SK-N-SH (cell line): ENCODE measurements around the gene TET2. TPM values are rescaled to one million over a fixed set of nuclear protein-coding genes. Genes with fewer than 3 reads are reported as not detected.

ENCODE experiments used
- CTCF ChIA-PET: fragments of 300-600, 350-600 bp; formaldehyde crosslinking; extraction: SDS; loops from one replicate; lab custom pipeline; 2021; lab: Yijun Ruan, JAX
- POLR2A ChIA-PET: fragments of 350-600 bp; sonication (Branson Sonifier 250); formaldehyde crosslinking; extraction: SDS; loops from one replicate; lab custom pipeline; 2020; ENCODE audit warnings: antibody characterized with exemption, inconsistent platforms; lab: Yijun Ruan, JAX
- DNase-seq: peaks from one replicate; pipeline ENCODE4 v3.0.0; 2012
- H2AFZ ChIP-seq: fragments of 200-600 bp; sonication (generic); 2 replicates; pipeline ENCODE4 v1.8.1; 2016; ENCODE audit warnings: antibody characterized with exemption, mild to moderate bottlenecking, low read depth
- H3F3A ChIP-seq: fragments of 200-600 bp; sonication (generic); replicated peaks from 2 replicates; pipeline ENCODE3; 2016; ENCODE audit warnings: antibody characterized with exemption, mild to moderate bottlenecking; ENCODE audit not compliant: insufficient read depth
- H3K27ac ChIP-seq, 2 experiments: fragments of 200-500 bp in 1 of 2; fragments of 200-600 bp in 1 of 2; sonication (Bioruptor generic) in 1 of 2; sonication (generic), shearing (Covaris generic) in 1 of 2; 2 replicates each; pipeline versions ENCODE4 v1.5.1 to v1.6.1; 2014 to 2016; ENCODE audit warnings: low read depth in 2 of 2, inconsistent platforms in 1 of 2, low read length in 1 of 2, mild to moderate bottlenecking in 1 of 2, mixed read lengths in 1 of 2
- H3K27me3 ChIP-seq: fragments of 200-600 bp; sonication (generic), shearing (Covaris generic); 2 replicates; pipeline ENCODE4 v1.6.1; 2016; ENCODE audit warnings: mixed run types; ENCODE audit not compliant: insufficient read depth
- H3K36me3 ChIP-seq, 2 experiments: fragments of 200-500 bp in 1 of 2; fragments of 200-600 bp in 1 of 2; sonication (Bioruptor generic) in 1 of 2; sonication (generic) in 1 of 2; replicated peaks in 1 of 2; 2 replicates each; pipeline versions ENCODE3 to v1.5.1; 2014 to 2016; ENCODE audit warnings: low read length in 1 of 2, mild to moderate bottlenecking in 1 of 2; ENCODE audit not compliant: insufficient read depth in 2 of 2, control insufficient read depth in 1 of 2
- H3K4me1 ChIP-seq, 2 experiments: fragments of 200-500 bp in 1 of 2; fragments of 200-600 bp in 1 of 2; sonication (Bioruptor generic) in 1 of 2; sonication (generic), shearing (Covaris generic) in 1 of 2; 2 replicates each; pipeline versions ENCODE4 v1.5.1 to v1.6.1; 2014 to 2016; ENCODE audit warnings: low read depth in 1 of 2, low read length in 1 of 2, mixed run types in 1 of 2; ENCODE audit not compliant: insufficient read depth in 2 of 2, control insufficient read depth in 1 of 2
- H3K4me2 ChIP-seq: fragments of 200-600 bp; sonication (generic), shearing (Covaris generic); 2 replicates; pipeline ENCODE4 v1.6.1; 2017; ENCODE audit warnings: mixed run types
- H3K4me3 ChIP-seq, 2 experiments: fragments of 200-500 bp in 1 of 2; fragments of 200-600 bp in 1 of 2; sonication (Bioruptor generic) in 1 of 2; sonication (generic), shearing (Covaris generic) in 1 of 2; 2 replicates each; pipeline versions ENCODE4 v1.5.1 to v1.8.1; 2014 to 2016; ENCODE audit warnings: low read depth in 2 of 2, inconsistent platforms in 1 of 2, low read length in 1 of 2, mild to moderate bottlenecking in 1 of 2, mixed read lengths in 1 of 2, moderate library complexity in 1 of 2
- H3K79me2 ChIP-seq: fragments of 200-600 bp; sonication (generic); 2 replicates; pipeline ENCODE4 v1.8.1; 2017; ENCODE audit warnings: mild to moderate bottlenecking; ENCODE audit not compliant: insufficient read depth
- H3K9ac ChIP-seq: fragments of 200-600 bp; sonication (generic); 2 replicates; pipeline ENCODE4 v1.6.1; 2017; ENCODE audit warnings: mixed run types
- H3K9me2 ChIP-seq: fragments of 200-600 bp; sonication (generic); 2 replicates; pipeline ENCODE4 v1.6.1; 2017; ENCODE audit warnings: mixed run types
- H3K9me3 ChIP-seq: fragments of 200-600 bp; sonication (generic); 2 replicates; pipeline ENCODE4 v1.6.1; 2017; ENCODE audit warnings: mixed run types, mild to moderate bottlenecking, moderate library complexity
- H4K20me1 ChIP-seq: fragments of 200-600 bp; sonication (generic); 2 replicates; pipeline ENCODE4 v1.6.1; 2017; ENCODE audit warnings: mild to moderate bottlenecking, mixed run types; ENCODE audit not compliant: insufficient read depth
- CHD2 ChIP-seq: fragments of 150-350 bp; IDR thresholded peaks from 2 replicates; pipeline ENCODE4 v1.6.1; 2018; ENCODE audit warnings: low read length; ENCODE audit not compliant: partially characterized antibody
- ELF1 ChIP-seq: IDR thresholded peaks from 2 replicates; pipeline ENCODE4 v1.4.0; 2012
- EZH2phosphoT487 ChIP-seq: fragments of 200-600 bp; sonication (generic); IDR thresholded peaks from 2 replicates; pipeline ENCODE4 v1.6.1; 2017; ENCODE audit warnings: low read depth, mixed run types, mild to moderate bottlenecking, antibody characterized with exemption, moderate library complexity, borderline replicate concordance
- FOXJ3 ChIP-seq: sonication (generic); formaldehyde crosslinking; IDR thresholded peaks from 2 replicates; pipeline ENCODE4 v1.5.1; 2020; ENCODE audit warnings: mild to moderate bottlenecking, missing genetic modification reagents
- GATA2 ChIP-seq: sonication (generic); formaldehyde crosslinking; IDR thresholded peaks from 2 replicates; pipeline ENCODE4 v1.5.0; 2020; ENCODE audit warnings: mild to moderate bottlenecking, missing genetic modification reagents
- MEF2A ChIP-seq: IDR thresholded peaks from 2 replicates; pipeline ENCODE4 v1.4.0; 2012; ENCODE audit warnings: low read depth, borderline replicate concordance
- NFIC ChIP-seq: IDR thresholded peaks from 2 replicates; pipeline ENCODE4 v1.4.0; 2012; ENCODE audit warnings: borderline replicate concordance
- NRF1 ChIP-seq: IDR thresholded peaks from 2 replicates; pipeline ENCODE4 v1.6.1; 2012; ENCODE audit warnings: low read depth, mild to moderate bottlenecking, low read length
- POLR2AphosphoS5 ChIP-seq: IDR thresholded peaks from 2 replicates; pipeline ENCODE4 v1.6.1; 2012; ENCODE audit warnings: low read depth, low read length
- RAD21 ChIP-seq: IDR thresholded peaks from 2 replicates; pipeline ENCODE4 v1.6.1; 2012; ENCODE audit warnings: mild to moderate bottlenecking, low read length
- RCOR1 ChIP-seq: fragments of 150-350 bp; IDR thresholded peaks from 2 replicates; pipeline ENCODE4 v1.6.1; 2017; ENCODE audit warnings: antibody characterized with exemption, low read length
- RXRA ChIP-seq: IDR thresholded peaks from 2 replicates; pipeline ENCODE4 v1.4.0; 2012; ENCODE audit warnings: low read depth, mild to moderate bottlenecking, borderline replicate concordance
- SIN3A ChIP-seq: IDR thresholded peaks from 2 replicates; pipeline ENCODE4 v1.6.1; 2012; ENCODE audit warnings: low read depth, mild to moderate bottlenecking, low read length, moderate library complexity, borderline replicate concordance
- YY1 ChIP-seq: IDR thresholded peaks from 2 replicates; pipeline ENCODE4 v1.4.0; 2012; ENCODE audit warnings: low read depth, mild to moderate bottlenecking
- WGBS: methylation state at CpG from one replicate; pipeline ENCODE4 v1.1.6; 2017; ENCODE audit warnings: low lambda C conversion rate; 5-methylcytosine and 5-hydroxymethylcytosine counted together
- polyA plus RNA-seq, 3 experiments: library from polyadenylated mRNA; depleted of rRNA; stranded (reverse); fragments of >200 nt; gene quantifications; 2 replicates each; pipeline ENCODE4 v1.2.3, GENCODE V29; 2012
- TF ChIP-seq, protein P1 (sequence below): fragments of 150-350 bp; IDR thresholded peaks from 2 replicates; pipeline ENCODE4 v1.6.1; 2017; ENCODE audit warnings: antibody characterized with exemption, low read length, low read depth, borderline replicate concordance
- TF ChIP-seq, protein P2 (sequence below): IDR thresholded peaks from 2 replicates; pipeline ENCODE4 v1.6.1; 2012; ENCODE audit warnings: mild to moderate bottlenecking, low read depth, low read length, moderate library complexity
- TF ChIP-seq, protein P3 (sequence below): fragments of 150-350 bp; IDR thresholded peaks from 2 replicates; pipeline ENCODE4 v1.6.1; 2016; ENCODE audit warnings: mild to moderate bottlenecking, low read depth, low read length
- TF ChIP-seq, protein P4 (sequence below): IDR thresholded peaks from 2 replicates; pipeline ENCODE4 v1.4.0; 2012; ENCODE audit warnings: low read depth
- TF ChIP-seq, protein P5 (sequence below): IDR thresholded peaks from 2 replicates; pipeline ENCODE4; 2012

TET2 gene
- polyA plus RNA-seq, 1 of the 3 experiments (the other 2 are of a cell fraction), result 3.5 TPM

DNA sequence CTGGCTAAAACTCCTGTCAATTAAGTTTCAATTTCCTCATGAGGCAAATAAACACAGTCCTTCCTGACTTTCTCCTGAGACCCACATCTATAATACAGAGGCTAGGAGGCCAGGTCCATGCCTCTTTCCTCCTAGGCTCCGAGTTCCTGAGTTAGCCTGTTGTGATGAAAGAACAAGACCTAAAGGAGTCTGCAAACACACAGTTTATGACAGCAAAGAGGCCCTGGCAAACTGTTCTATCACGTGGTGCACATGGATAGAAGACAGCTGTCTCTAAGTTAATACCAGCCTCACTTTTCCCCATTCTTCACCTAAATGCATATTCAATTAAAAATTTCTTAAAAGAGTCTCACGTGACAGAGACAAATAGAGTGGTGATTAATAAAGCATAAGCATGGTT is 145.2 kb downstream of the TET2 start:
- Histone ChIP-seq H4K20me1 (no peaks in the 10 kb centered on the region), H3K9me2 (no peaks in the 10 kb centered on the region), H3K9me3 (no peaks in the 10 kb centered on the region), H3K27me3 (no peaks in the 10 kb centered on the region), H3K79me2 (no peaks in the 10 kb centered on the region), H2AFZ (no peak overlapping the region), H3K27ac (no peak overlapping the region), H3K9ac (no peak overlapping the region), H3K4me3 (no peak overlapping the region), H3K36me3 (no peaks in the 10 kb centered on the region), H3K4me2 (no peak overlapping the region), H3F3A (no peaks in the 10 kb centered on the region), H3K4me1 (no peaks in the 10 kb centered on the region)
- POLR2A ChIA-PET, result no interaction called here
- no peak for DNase-seq
- CTCF ChIA-PET, result interaction anchor here (1.0 kb wide), 1 partner anchor 14 kb away, joined by 3 read pairs; no protein-coding TSS in a partner anchor
- TF ChIP-seq RCOR1, result no peak
- no peak for TF ChIP-seq FOXJ3 (CRISPR knock-in tag)
- TF ChIP-seq, protein P1, sequence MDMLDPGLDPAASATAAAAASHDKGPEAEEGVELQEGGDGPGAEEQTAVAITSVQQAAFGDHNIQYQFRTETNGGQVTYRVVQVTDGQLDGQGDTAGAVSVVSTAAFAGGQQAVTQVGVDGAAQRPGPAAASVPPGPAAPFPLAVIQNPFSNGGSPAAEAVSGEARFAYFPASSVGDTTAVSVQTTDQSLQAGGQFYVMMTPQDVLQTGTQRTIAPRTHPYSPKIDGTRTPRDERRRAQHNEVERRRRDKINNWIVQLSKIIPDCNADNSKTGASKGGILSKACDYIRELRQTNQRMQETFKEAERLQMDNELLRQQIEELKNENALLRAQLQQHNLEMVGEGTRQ, result no peak
- TF ChIP-seq ELF1, result no peak
- TF ChIP-seq, protein P2, sequence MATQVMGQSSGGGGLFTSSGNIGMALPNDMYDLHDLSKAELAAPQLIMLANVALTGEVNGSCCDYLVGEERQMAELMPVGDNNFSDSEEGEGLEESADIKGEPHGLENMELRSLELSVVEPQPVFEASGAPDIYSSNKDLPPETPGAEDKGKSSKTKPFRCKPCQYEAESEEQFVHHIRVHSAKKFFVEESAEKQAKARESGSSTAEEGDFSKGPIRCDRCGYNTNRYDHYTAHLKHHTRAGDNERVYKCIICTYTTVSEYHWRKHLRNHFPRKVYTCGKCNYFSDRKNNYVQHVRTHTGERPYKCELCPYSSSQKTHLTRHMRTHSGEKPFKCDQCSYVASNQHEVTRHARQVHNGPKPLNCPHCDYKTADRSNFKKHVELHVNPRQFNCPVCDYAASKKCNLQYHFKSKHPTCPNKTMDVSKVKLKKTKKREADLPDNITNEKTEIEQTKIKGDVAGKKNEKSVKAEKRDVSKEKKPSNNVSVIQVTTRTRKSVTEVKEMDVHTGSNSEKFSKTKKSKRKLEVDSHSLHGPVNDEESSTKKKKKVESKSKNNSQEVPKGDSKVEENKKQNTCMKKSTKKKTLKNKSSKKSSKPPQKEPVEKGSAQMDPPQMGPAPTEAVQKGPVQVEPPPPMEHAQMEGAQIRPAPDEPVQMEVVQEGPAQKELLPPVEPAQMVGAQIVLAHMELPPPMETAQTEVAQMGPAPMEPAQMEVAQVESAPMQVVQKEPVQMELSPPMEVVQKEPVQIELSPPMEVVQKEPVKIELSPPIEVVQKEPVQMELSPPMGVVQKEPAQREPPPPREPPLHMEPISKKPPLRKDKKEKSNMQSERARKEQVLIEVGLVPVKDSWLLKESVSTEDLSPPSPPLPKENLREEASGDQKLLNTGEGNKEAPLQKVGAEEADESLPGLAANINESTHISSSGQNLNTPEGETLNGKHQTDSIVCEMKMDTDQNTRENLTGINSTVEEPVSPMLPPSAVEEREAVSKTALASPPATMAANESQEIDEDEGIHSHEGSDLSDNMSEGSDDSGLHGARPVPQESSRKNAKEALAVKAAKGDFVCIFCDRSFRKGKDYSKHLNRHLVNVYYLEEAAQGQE, result no peak
- no peak for TF ChIP-seq GATA2 (CRISPR knock-in tag)
- no peak for TF ChIP-seq RAD21
- no peak for TF ChIP-seq RXRA
- TF ChIP-seq SIN3A, result no peak
- TF ChIP-seq YY1, result no peak
- TF ChIP-seq, protein P3, sequence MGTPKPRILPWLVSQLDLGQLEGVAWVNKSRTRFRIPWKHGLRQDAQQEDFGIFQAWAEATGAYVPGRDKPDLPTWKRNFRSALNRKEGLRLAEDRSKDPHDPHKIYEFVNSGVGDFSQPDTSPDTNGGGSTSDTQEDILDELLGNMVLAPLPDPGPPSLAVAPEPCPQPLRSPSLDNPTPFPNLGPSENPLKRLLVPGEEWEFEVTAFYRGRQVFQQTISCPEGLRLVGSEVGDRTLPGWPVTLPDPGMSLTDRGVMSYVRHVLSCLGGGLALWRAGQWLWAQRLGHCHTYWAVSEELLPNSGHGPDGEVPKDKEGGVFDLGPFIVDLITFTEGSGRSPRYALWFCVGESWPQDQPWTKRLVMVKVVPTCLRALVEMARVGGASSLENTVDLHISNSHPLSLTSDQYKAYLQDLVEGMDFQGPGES, result no peak
- no peak for TF ChIP-seq CHD2
- no peak for TF ChIP-seq NRF1
- no peak for TF ChIP-seq NFIC
- no peak for TF ChIP-seq EZH2phosphoT487
- TF ChIP-seq, protein P4, sequence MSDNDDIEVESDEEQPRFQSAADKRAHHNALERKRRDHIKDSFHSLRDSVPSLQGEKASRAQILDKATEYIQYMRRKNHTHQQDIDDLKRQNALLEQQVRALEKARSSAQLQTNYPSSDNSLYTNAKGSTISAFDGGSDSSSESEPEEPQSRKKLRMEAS, result no peak
- no peak for TF ChIP-seq MEF2A
- no peak for TF ChIP-seq POLR2AphosphoS5
- TF ChIP-seq, protein P5, sequence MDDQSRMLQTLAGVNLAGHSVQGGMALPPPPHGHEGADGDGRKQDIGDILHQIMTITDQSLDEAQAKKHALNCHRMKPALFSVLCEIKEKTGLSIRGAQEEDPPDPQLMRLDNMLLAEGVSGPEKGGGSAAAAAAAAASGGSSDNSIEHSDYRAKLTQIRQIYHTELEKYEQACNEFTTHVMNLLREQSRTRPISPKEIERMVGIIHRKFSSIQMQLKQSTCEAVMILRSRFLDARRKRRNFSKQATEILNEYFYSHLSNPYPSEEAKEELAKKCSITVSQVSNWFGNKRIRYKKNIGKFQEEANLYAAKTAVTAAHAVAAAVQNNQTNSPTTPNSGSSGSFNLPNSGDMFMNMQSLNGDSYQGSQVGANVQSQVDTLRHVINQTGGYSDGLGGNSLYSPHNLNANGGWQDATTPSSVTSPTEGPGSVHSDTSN, result no peak
- 62% methylated on average over 3 of the region's 3 CpGs for WGBS
